ENCODE data around the gene TRPV2. TPM values are rescaled to one million over a fixed set of nuclear protein-coding genes. Genes with fewer than 3 reads are reported as not detected.
"Not testable (repeated sequence)": the region's sequence is repeated elsewhere in the genome, so short reads cannot be mapped to it uniquely, and the experiment has no call there.

The TRPV2 gene
- total and polyA plus RNA-seq, 3 experiments from 2014 or later = 60.0 to 134 (median 67.3) TPM

DNA sequence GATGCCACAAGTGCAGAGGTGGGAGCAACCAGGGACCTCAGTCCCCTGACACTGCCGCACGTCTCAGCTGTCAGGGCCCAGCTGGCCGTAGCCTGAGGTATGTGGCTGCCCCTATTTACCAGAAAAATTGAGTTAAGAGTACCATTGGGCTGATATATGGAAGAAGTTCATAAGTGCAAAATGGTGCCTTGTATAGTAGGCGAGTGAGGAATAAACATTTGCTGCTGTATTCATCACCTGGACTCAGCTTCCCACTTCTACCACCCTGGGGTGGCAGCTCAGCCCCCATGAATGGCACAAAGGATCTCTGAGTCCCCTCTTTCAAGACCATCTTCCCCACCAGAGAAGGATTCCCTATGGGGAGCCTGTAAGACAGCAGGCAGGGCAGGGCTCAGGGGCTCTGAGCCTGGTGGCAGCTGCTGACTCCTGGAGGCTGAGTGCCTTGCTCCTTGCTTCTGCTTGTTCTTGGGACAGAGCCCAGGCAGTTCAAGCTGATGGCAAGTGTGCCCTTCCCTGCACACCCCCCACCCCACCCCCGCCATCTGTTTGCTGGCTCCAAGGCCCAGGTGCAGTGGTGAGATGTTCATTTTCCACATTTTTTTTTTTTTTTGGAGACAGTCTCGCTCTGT, 29.0 kb downstream of the TRPV2 start:
- Mint-ChIP-seq H3K36me3 (peaks cover 0 to 77% (median 9%) of the 10 kb centered on the region in 3 donors), H3K27me3 (no peaks in the 10 kb centered on the region), H3K9me3 (no peaks in the 10 kb centered on the region), H3K4me3 (no peak overlapping the region), H3K4me1 (peaks cover 49 to 61% (median 50%) of the 10 kb centered on the region in 3 donors), H3K27ac (peak overlapping the region in 3 of 8 donors; percentile 34 to 47 (median 36))
- DNase-seq = no peak
- H3K27me3 ChIP-seq (ENCODE audit: insufficient read depth, low read length, poor library complexity, severe bottlenecking) = no peaks in the 10 kb centered on the region
- POLR2A ChIA-PET = interaction anchor here (0.6 kb wide), 2 partner anchors 17 to 153 kb away, joined by 3 to 4 read pairs; no protein-coding TSS in a partner anchor
- H3K4me1 ChIP-seq (ENCODE audit: insufficient read depth, low read length) = peaks cover 30% of the 10 kb centered on the region
- H3K4me3 ChIP-seq (ENCODE audit: low read length) = no peak overlapping the region
- H3K36me3 ChIP-seq (ENCODE audit: insufficient read depth, low read length) = peaks cover 26% of the 10 kb centered on the region
- CTCF ChIA-PET = interaction anchor here (1.2 to 3.1 kb wide), 3 partner anchors 9 to 34 kb away, joined by 3 to 19 read pairs (median 5); partner anchors contain the start of gene TRPV2
- H3K27ac ChIP-seq (ENCODE audit: low read depth, low read length) = no peak overlapping the region
- H3K9me3 ChIP-seq (ENCODE audit: low read length) = no peaks in the 10 kb centered on the region

- Histone ChIP-seq H3K4me3 (ENCODE audit: low read length) (no peak overlapping the region), H3K4me1 (ENCODE audit: insufficient read depth, low read length) (peaks cover 12% of the 10 kb centered on the region), H3K27ac (ENCODE audit: low read depth, low read length) (no peak overlapping the region), H3K27me3 (ENCODE audit: insufficient read depth, low read length, poor library complexity, severe bottlenecking) (no peaks in the 10 kb centered on the region), H3K36me3 (ENCODE audit: insufficient read depth, low read length) (peaks cover 20% of the 10 kb centered on the region), H3K9me3 (ENCODE audit: low read length) (no peaks in the 10 kb centered on the region)
- Mint-ChIP-seq H3K27ac (peak overlapping the region in 3 of 8 donors; percentile 14 to 50 (median 45)), H3K9me3 (no peaks in the 10 kb centered on the region), H3K36me3 (peaks cover 0 to 68% (median 6%) of the 10 kb centered on the region in 3 donors), H3K27me3 (no peaks in the 10 kb centered on the region), H3K4me3 (no peak overlapping the region), H3K4me1 (peaks cover 29 to 40% (median 31%) of the 10 kb centered on the region in 3 donors)
- no peak for DNase-seq
- CTCF ChIA-PET = no interaction called here
- POLR2A ChIA-PET = no interaction called here
These were observed 31.1 kb downstream of the TRPV2 start for GRCh38 chr17:16446338-16446983.

- H3K36me3 Mint-ChIP-seq = peaks cover 0 to 56% (median 0%) of the 10 kb centered on the region in 3 donors
- no peaks in the 10 kb centered on the region for H3K27me3 Mint-ChIP-seq
- CTCF ChIA-PET = no interaction called here
- no peaks in the 10 kb centered on the region for H3K9me3 Mint-ChIP-seq
- DNase-seq = no peak
- no peak overlapping the region for H3K27ac ChIP-seq (ENCODE audit: low read depth, low read length)
- H3K4me3 Mint-ChIP-seq = no peak overlapping the region
- no peak overlapping the region for H3K4me3 ChIP-seq (ENCODE audit: low read length)
- H3K9me3 ChIP-seq (ENCODE audit: low read length) = no peaks in the 10 kb centered on the region
- peaks cover under 1% of the 10 kb centered on the region for H3K4me1 ChIP-seq (ENCODE audit: insufficient read depth, low read length)
- no peaks in the 10 kb centered on the region for H3K27me3 ChIP-seq (ENCODE audit: insufficient read depth, low read length, poor library complexity, severe bottlenecking)
- POLR2A ChIA-PET = no interaction called here
- peak overlapping the region in 3 of 8 donors; percentile 43 to 74 (median 66) for H3K27ac Mint-ChIP-seq
- H3K36me3 ChIP-seq (ENCODE audit: insufficient read depth, low read length) = peaks cover 8% of the 10 kb centered on the region
- peaks cover 17 to 28% (median 21%) of the 10 kb centered on the region in 3 donors for H3K4me1 Mint-ChIP-seq
These were observed 32.3 kb downstream of the TRPV2 start for GRCh38 chr17:16447676-16448075.

DNA sequence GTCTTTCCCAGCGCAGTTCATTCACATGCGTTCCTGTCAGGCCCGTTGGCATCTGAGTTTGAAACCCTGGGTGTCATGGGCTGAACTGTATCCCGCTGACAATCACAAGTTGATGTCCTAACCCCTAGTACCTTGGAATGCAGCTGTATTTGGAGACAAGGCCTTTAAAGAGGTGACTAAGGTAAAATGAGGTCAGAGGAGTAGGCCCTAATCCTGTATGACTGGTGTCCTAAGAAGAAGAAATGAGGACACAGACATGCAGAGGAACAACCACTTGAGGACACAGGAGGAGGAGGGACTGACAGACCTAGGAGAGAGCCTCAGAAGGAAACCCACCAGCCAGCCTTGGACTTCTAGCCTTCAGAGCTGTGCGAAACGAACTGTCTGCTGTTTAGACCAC, 33.1 kb downstream of the TRPV2 start:
- peaks cover 0 to 49% (median 0%) of the 10 kb centered on the region in 3 donors for H3K36me3 Mint-ChIP-seq
- H3K9me3 Mint-ChIP-seq = no peaks in the 10 kb centered on the region
- ChIA-PET CTCF (no interaction called here), POLR2A (no interaction called here)
- H3K27ac ChIP-seq (ENCODE audit: low read depth, low read length) = no peak overlapping the region
- H3K9me3 ChIP-seq (ENCODE audit: low read length) = no peaks in the 10 kb centered on the region
- H3K27me3 ChIP-seq (ENCODE audit: insufficient read depth, low read length, poor library complexity, severe bottlenecking) = no peaks in the 10 kb centered on the region
- H3K27me3 Mint-ChIP-seq = no peaks in the 10 kb centered on the region
- H3K4me3 Mint-ChIP-seq = no peak overlapping the region
- H3K4me1 Mint-ChIP-seq = peaks cover 16 to 27% (median 17%) of the 10 kb centered on the region in 3 donors
- H3K4me3 ChIP-seq (ENCODE audit: low read length) = no peak overlapping the region
- H3K27ac Mint-ChIP-seq = peak overlapping the region in 1 of 8 donors; percentile 33
- H3K4me1 ChIP-seq (ENCODE audit: insufficient read depth, low read length) = no peaks in the 10 kb centered on the region
- DNase-seq = no peak
- peaks cover 5% of the 10 kb centered on the region for H3K36me3 ChIP-seq (ENCODE audit: insufficient read depth, low read length)

DNA sequence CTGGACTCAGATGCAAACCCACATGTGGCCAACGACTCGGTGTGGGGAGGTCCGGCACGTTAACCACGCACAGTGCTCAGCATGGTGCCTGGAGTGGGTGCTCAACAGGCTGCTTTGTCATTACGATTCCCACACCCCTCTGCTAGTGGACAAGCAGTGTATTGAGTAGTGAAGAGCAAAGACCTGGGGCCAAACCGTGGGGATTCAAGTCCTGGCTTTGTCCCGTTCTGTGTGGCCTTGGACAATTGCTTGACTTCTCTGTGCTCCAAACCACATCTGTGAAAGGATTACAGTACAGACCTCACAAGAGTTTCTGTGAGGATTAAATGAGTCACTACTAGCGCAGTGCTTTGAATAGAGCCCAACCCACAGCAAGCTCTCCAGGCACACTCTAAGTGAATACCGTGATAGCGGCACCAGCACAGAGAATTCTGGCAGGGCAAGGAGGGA, 33.8 kb downstream of the TRPV2 start:
- H3K36me3 Mint-ChIP-seq = peaks cover 0 to 43% (median 0%) of the 10 kb centered on the region in 3 donors

GRCh38 chr17:16450028-16450427, 34.7 kb downstream of the TRPV2 start:
- Mint-ChIP-seq H3K27ac (peak overlapping the region in 1 of 8 donors; percentile 47), H3K27me3 (no peaks in the 10 kb centered on the region), H3K4me3 (no peak overlapping the region), H3K4me1 (peaks cover 13 to 25% (median 18%) of the 10 kb centered on the region in 3 donors), H3K36me3 (peaks cover 0 to 38% (median 0%) of the 10 kb centered on the region in 3 donors), H3K9me3 (no peaks in the 10 kb centered on the region)
- ChIA-PET POLR2A (no interaction called here), CTCF (interaction anchor here (4.8 to 5.5 kb wide), 2 partner anchors 10 to 72 kb away, joined by 42 to 56 read pairs; no protein-coding TSS in a partner anchor)
- H3K36me3 ChIP-seq (ENCODE audit: insufficient read depth, low read length) = no peaks in the 10 kb centered on the region
- H3K4me3 ChIP-seq (ENCODE audit: low read length) = no peak overlapping the region
- no peaks in the 10 kb centered on the region for H3K27me3 ChIP-seq (ENCODE audit: insufficient read depth, low read length, poor library complexity, severe bottlenecking)
- H3K27ac ChIP-seq (ENCODE audit: low read depth, low read length) = no peak overlapping the region
- DNase-seq = no peak
- no peaks in the 10 kb centered on the region for H3K4me1 ChIP-seq (ENCODE audit: insufficient read depth, low read length)
- H3K9me3 ChIP-seq (ENCODE audit: low read length) = no peaks in the 10 kb centered on the region

More for the DNA sequence above, 33.8 kb downstream of the TRPV2 start:
- Histone ChIP-seq H3K4me3 (ENCODE audit: low read length) (no peak overlapping the region), H3K4me1 (ENCODE audit: insufficient read depth, low read length) (no peaks in the 10 kb centered on the region), H3K36me3 (ENCODE audit: insufficient read depth, low read length) (peaks cover 3% of the 10 kb centered on the region), H3K27me3 (ENCODE audit: insufficient read depth, low read length, poor library complexity, severe bottlenecking) (no peaks in the 10 kb centered on the region), H3K9me3 (ENCODE audit: low read length) (no peaks in the 10 kb centered on the region), H3K27ac (ENCODE audit: low read depth, low read length) (no peak overlapping the region)
- H3K4me1 Mint-ChIP-seq = peaks cover 16 to 29% (median 20%) of the 10 kb centered on the region in 3 donors
- no peaks in the 10 kb centered on the region for H3K27me3 Mint-ChIP-seq
- no peak overlapping the region for H3K4me3 Mint-ChIP-seq
- no peaks in the 10 kb centered on the region for H3K9me3 Mint-ChIP-seq
- H3K27ac Mint-ChIP-seq = peak overlapping the region in 1 of 8 donors; percentile 33
- no peak for DNase-seq
- ChIA-PET POLR2A (no interaction called here), CTCF (no interaction called here)

- H3K27ac ChIP-seq (ENCODE audit: low read depth, low read length); H3K4me1 ChIP-seq (ENCODE audit: insufficient read depth, low read length); H3K9me3 Mint-ChIP-seq; H3K4me3 Mint-ChIP-seq; H3K9me3 ChIP-seq (ENCODE audit: low read length); H3K36me3 ChIP-seq (ENCODE audit: insufficient read depth, low read length); H3K27me3 ChIP-seq (ENCODE audit: insufficient read depth, low read length, poor library complexity, severe bottlenecking); DNase-seq; H3K4me3 ChIP-seq (ENCODE audit: low read length); H3K27me3 Mint-ChIP-seq; H3K27ac Mint-ChIP-seq: not testable (repeated sequence)
- CTCF ChIA-PET = interaction anchor here (1.1 to 5.5 kb wide), 7 partner anchors 8 to 88 kb away, joined by 3 to 56 read pairs (median 19); no protein-coding TSS in a partner anchor
- Mint-ChIP-seq H3K36me3 (peaks cover 0 to 27% (median 0%) of the 10 kb centered on the region in 3 donors), H3K4me1 (peaks cover 6 to 19% (median 13%) of the 10 kb centered on the region in 3 donors)
- POLR2A ChIA-PET = interaction anchor here (1.9 kb wide), 1 partner anchor 12 kb away, joined by 9 read pairs; no protein-coding TSS in a partner anchor
These were observed 36.9 kb downstream of the TRPV2 start for GRCh38 chr17:16452268-16452667.

DNA sequence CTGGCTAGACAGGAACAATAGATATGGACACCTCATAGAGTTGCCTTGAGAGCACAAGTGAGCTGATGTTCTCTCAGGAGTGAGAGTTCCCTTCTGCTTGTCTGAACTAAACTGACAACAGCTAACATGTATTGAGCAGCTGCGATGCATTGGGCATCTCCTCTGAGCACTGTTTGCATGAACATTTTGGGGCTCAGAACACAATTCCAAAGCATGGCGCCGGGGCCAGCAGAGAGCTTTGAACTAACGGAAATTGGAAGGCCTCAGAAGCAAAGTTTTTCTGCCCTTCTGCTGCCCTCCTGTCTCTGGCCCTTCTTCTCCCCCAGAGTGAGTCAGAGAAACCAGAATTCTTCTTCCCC, 38.1 kb downstream of the TRPV2 start:
- Histone ChIP-seq H3K9me3 (ENCODE audit: low read length) (no peaks in the 10 kb centered on the region), H3K4me3 (ENCODE audit: low read length) (no peak overlapping the region), H3K27me3 (ENCODE audit: insufficient read depth, low read length, poor library complexity, severe bottlenecking) (no peaks in the 10 kb centered on the region), H3K36me3 (ENCODE audit: insufficient read depth, low read length) (no peaks in the 10 kb centered on the region), H3K27ac (ENCODE audit: low read depth, low read length) (no peak overlapping the region), H3K4me1 (ENCODE audit: insufficient read depth, low read length) (no peaks in the 10 kb centered on the region)
- Mint-ChIP-seq H3K4me1 (peaks cover 6 to 10% (median 7%) of the 10 kb centered on the region in 3 donors), H3K4me3 (peak overlapping the region in 1 of 7 donors; percentile 21), H3K9me3 (no peaks in the 10 kb centered on the region), H3K36me3 (peaks cover 0 to 16% (median 0%) of the 10 kb centered on the region in 3 donors), H3K27me3 (no peaks in the 10 kb centered on the region), H3K27ac (peak overlapping the region in 5 of 8 donors; percentile 8 to 79 (median 51))
- ChIA-PET CTCF (interaction anchor here (0.5 to 5.5 kb wide), 13 partner anchors 9 to 255 kb away, joined by 3 to 56 read pairs (median 5); partner anchors contain the start of gene TRPV2), POLR2A (interaction anchor here (0.9 kb wide), 1 partner anchor 73 kb away, joined by 4 read pairs; the partner anchor contains the start of gene UBB)
- no peak for DNase-seq

All from CD8-positive, alpha-beta memory T cell (primary cell).